NCI-H345 treated with DMSO at 0.1 percent for 48 hours (cell line): ENCODE measurements around the gene ILDR2.

Experiments
- DNase-seq: peaks from one replicate; lab custom pipeline; 2025; ENCODE audit not compliant: unreplicated experiment; lab: John Stamatoyannopoulos, UW

ILDR2 gene

GRCh38 chr1:166971252-166971651, 4.1 kb downstream of the ILDR2 start:
- no peak for DNase-seq

- DNase-seq = no peak
Measured at GRCh38 chr1:166969074-166969677, 6.2 kb downstream of the ILDR2 start.

GRCh38 chr1:166960858-166961474, 14.4 kb downstream of the ILDR2 start:
- DNase-seq = no peak

- DNase-seq = no peak
Measured at GRCh38 chr1:166956872-166957271, 18.5 kb downstream of the ILDR2 start.

GRCh38 chr1:166956057-166956850, 19.1 kb downstream of the ILDR2 start:
- DNase-seq = no peak

GRCh38 chr1:166953491-166953890, 21.8 kb downstream of the ILDR2 start:
- DNase-seq = no peak

- no peak for DNase-seq
Measured at GRCh38 chr1:166952002-166952746, 23.2 kb downstream of the ILDR2 start.

GRCh38 chr1:166951050-166951449, 24.3 kb downstream of the ILDR2 start:
- DNase-seq = no peak

- no peak for DNase-seq
Measured at GRCh38 chr1:166950156-166950555, 25.2 kb downstream of the ILDR2 start.

GRCh38 chr1:166948856-166949350, 26.4 kb downstream of the ILDR2 start:
- DNase-seq = no peak

- peak; percentile 26 for DNase-seq
Measured at GRCh38 chr1:166947398-166948043, 27.8 kb downstream of the ILDR2 start.

- DNase-seq = no peak
Measured at GRCh38 chr1:166944186-166944967, 31.0 kb downstream of the ILDR2 start.

- DNase-seq = no peak
Measured at GRCh38 chr1:166939741-166940375, 35.5 kb downstream of the ILDR2 start.

- DNase-seq = no peak
Measured at GRCh38 chr1:166937962-166938361, 37.4 kb downstream of the ILDR2 start.

- DNase-seq = no peak
Measured at GRCh38 chr1:166937329-166937728, 38.0 kb downstream of the ILDR2 start.

GRCh38 chr1:166933633-166934032, 41.7 kb downstream of the ILDR2 start:
- DNase-seq = no peak

- DNase-seq = no peak
Measured at GRCh38 chr1:166933140-166933539, 42.2 kb downstream of the ILDR2 start.

- DNase-seq = no peak
Measured at GRCh38 chr1:166929911-166930310, 45.4 kb downstream of the ILDR2 start.

GRCh38 chr1:166927701-166928100, 47.6 kb downstream of the ILDR2 start:
- no peak for DNase-seq
